ENCODE results near the gene ATP5F1D. TPM values are rescaled to one million over a fixed set of nuclear protein-coding genes. Genes with fewer than 3 reads are reported as not detected.

ATP5F1D gene
- total RNA-seq, 2 donors from 2014 or later: 163 to 215 TPM

- Mint-ChIP-seq H3K27ac (no peak overlapping the region), H3K36me3 (no peaks in the 10 kb centered on the region)
- no peak for ATAC-seq
Observed at GRCh38 chr19:1283207-1283916, 41.8 kb downstream of the ATP5F1D start.

DNA sequence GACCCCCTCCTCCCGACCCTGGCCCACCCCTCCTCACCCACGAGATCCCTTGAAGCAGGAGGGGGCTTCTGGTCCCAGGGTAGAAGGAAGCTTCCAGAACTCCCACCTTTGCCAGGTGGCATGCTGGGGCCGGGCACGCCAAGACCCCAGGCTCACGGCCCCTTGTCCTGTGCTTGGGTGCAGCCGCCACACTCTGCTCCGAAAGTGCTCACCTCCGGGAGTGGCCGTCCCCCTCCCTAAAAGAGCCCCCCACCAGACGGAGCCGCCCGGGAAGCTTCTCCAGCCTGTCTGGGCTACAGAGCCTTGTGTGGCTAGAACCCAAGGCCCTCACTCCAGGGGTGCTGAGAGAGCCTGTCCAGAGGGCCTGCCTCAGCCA, 42.4 kb downstream of the ATP5F1D start:
- ATAC-seq (no peak), DNase-seq (ENCODE audit: low spot score) (no peak)
- Mint-ChIP-seq H3K9me3 (no peaks in the 10 kb centered on the region), H3K27me3 (peaks cover 11 to 13% of the 10 kb centered on the region in 2 donors), H3K27ac (no peak overlapping the region), H3K4me1 (ENCODE audit: low read depth in 2 of 2) (peaks cover 11 to 16% of the 10 kb centered on the region in 2 donors), H3K36me3 (no peaks in the 10 kb centered on the region), H3K4me3 (no peak overlapping the region)

More at GRCh38 chr19:1283207-1283916, 41.8 kb downstream of the ATP5F1D start:
- no peak for DNase-seq (ENCODE audit: low spot score)
- Mint-ChIP-seq H3K27me3 (peaks cover 11 to 13% of the 10 kb centered on the region in 2 donors), H3K9me3 (no peaks in the 10 kb centered on the region), H3K4me3 (no peak overlapping the region), H3K4me1 (ENCODE audit: low read depth in 2 of 2) (peaks cover 11 to 16% of the 10 kb centered on the region in 2 donors)

DNA sequence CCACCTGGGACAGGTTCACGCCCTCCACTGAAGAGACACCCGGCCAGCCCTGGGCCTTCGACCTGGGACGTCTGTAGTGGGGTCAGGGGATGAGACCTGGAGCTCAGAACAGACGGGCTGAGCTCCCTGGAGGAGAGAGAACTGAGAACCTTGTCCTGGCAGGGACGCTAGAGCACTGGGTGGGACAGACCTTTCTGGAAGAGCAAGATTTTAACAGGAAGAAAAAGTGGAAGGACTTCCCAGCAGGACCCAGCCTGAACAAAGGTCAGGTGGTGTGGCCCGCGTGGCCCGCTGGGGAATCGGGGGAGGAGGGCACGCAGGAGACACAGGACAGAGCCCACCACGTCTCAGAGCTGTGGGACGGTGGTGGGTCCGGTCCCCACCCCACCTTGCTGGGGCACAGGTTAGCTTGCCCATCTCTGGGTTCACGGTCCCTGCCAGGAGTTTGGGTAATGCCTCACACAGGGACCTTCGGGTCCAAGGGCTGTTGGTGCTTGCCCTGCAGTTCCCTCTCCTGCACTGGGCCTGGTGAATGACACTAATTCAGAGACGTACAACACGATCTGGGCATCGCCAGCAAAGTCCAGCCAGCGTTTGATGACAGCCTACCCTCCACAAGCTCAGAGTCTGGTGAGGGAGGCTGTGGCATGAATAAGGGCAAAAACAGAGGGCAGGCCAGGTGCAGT, 42.9 kb downstream of the ATP5F1D start:
- no peaks in the 10 kb centered on the region for H3K36me3 Mint-ChIP-seq
- no peaks in the 10 kb centered on the region for H3K9me3 Mint-ChIP-seq
- no peak for DNase-seq (ENCODE audit: low spot score)
- H3K27me3 Mint-ChIP-seq: peaks cover 13 to 14% of the 10 kb centered on the region in 2 donors
- no peak overlapping the region for H3K4me3 Mint-ChIP-seq
- ATAC-seq: no peak
- no peak overlapping the region for H3K27ac Mint-ChIP-seq
- H3K4me1 Mint-ChIP-seq (ENCODE audit: low read depth in 2 of 2): peaks cover 11 to 16% of the 10 kb centered on the region in 2 donors

DNA sequence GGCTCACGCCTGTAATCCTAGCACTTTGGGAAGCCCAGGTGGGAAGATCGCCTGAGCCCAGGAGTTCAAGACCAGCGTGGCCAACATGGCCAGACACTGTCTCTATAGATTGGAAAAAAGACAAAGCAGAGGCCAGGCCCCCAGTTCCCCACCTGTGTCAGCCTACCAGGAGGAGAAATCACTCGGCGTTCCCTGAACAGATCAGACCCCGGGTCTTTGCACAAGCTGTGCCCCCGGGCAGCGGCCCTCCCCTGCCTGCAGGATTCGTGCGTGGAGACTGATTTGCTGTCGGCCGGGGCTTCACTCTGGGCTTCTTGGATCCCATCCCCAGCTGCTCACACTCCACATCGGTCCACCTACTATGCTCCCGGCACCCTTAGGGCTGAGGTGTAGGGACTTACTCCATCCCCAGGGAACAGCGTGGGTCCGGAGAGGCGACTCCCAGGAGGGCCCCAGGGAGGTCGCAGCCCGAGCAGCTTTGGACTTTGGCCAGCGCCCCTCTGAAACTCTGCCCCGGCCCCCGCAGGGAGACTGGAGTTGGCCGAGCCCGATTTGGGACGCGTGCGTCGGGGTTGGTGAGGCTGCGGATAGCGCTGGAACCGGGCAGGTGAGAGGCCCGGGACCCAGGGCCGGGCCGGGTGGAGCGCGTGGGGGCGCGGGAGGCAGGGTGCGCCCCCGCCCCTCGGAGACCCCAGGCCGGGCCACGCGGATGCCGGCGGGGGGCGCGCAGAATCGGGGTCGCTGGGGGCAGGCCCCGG, 43.6 kb downstream of the ATP5F1D start:
- peaks cover 13 to 14% of the 10 kb centered on the region in 2 donors for H3K27me3 Mint-ChIP-seq
- DNase-seq (ENCODE audit: low spot score) (no peak), ATAC-seq (no peak)
- H3K4me1 Mint-ChIP-seq (ENCODE audit: low read depth in 2 of 2): peaks cover 4 to 10% of the 10 kb centered on the region in 2 donors
- no peak overlapping the region for H3K4me3 Mint-ChIP-seq
- no peaks in the 10 kb centered on the region for H3K36me3 Mint-ChIP-seq
- H3K27ac Mint-ChIP-seq: no peak overlapping the region
- no peaks in the 10 kb centered on the region for H3K9me3 Mint-ChIP-seq

DNA sequence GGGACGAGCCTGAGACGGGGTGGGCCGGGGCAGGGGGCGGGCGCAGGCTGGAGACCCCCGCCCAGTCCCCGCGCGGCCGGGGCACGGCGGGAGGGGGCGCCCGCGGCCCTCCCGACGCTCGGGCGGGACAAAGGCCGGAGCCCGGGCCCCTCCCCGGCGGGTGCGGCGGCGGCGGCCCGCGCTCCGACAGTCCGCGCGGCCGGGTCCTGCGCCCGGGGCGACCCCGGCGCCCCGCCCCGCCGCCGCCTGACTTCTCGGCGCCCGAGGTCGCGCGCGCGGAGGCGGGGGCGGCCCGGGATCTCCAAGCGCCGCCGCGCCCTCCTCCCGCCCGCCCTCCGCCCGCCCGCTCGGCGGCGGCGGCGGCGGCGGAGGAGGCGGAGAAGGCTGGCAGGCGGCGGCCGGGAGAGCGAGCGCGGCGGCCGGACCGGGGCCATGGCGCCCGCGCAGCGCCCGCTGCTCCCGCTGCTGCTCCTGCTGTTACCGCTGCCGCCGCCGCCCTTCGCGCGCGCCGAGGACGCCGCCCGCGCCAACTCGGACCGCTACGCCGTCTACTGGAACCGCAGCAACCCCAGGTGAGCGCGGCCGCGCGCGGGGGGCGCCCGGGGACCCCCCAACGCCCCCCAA, 44.3 kb downstream of the ATP5F1D start, which contains the start of gene EFNA2:
TSS of gene EFNA2 (plus strand) at position 137 of the 624 bp plus-strand sequence. CDS start at position 433, 296 bp downstream.
- no peak within 1 kb of the TSS for H3K27ac Mint-ChIP-seq
- DNase-seq (ENCODE audit: low spot score) (no peak), ATAC-seq (no peak)
- H3K9me3 Mint-ChIP-seq: no peaks in the 10 kb centered on the region
- no peaks in the 10 kb centered on the region for H3K36me3 Mint-ChIP-seq
- peaks cover 13 to 14% of the 10 kb centered on the region in 2 donors for H3K27me3 Mint-ChIP-seq
- H3K4me1 Mint-ChIP-seq (ENCODE audit: low read depth in 2 of 2): peaks cover 0 to 8% of the 10 kb centered on the region in 2 donors
- H3K4me3 Mint-ChIP-seq: peak within 1 kb of the TSS; percentile 48

- Mint-ChIP-seq H3K27ac (no peak overlapping the region), H3K27me3 (peaks cover 13 to 14% of the 10 kb centered on the region in 2 donors), H3K4me3 (peak overlapping the region; percentile 48), H3K9me3 (no peaks in the 10 kb centered on the region), H3K36me3 (no peaks in the 10 kb centered on the region), H3K4me1 (ENCODE audit: low read depth in 2 of 2) (peaks cover 0 to 8% of the 10 kb centered on the region in 2 donors)
- ATAC-seq: no peak
- no peak for DNase-seq (ENCODE audit: low spot score)
Observed at GRCh38 chr19:1286487-1287353, 45.2 kb downstream of the ATP5F1D start.

- no peak for DNase-seq (ENCODE audit: low spot score)
- ATAC-seq: no peak
- Mint-ChIP-seq H3K4me3 (no peak overlapping the region), H3K27ac (no peak overlapping the region), H3K27me3 (peaks cover 13 to 18% of the 10 kb centered on the region in 2 donors), H3K4me1 (ENCODE audit: low read depth in 2 of 2) (peaks cover 0 to 8% of the 10 kb centered on the region in 2 donors), H3K9me3 (no peaks in the 10 kb centered on the region), H3K36me3 (no peaks in the 10 kb centered on the region)
Observed at GRCh38 chr19:1287354-1288225, 46.0 kb downstream of the ATP5F1D start.

DNA sequence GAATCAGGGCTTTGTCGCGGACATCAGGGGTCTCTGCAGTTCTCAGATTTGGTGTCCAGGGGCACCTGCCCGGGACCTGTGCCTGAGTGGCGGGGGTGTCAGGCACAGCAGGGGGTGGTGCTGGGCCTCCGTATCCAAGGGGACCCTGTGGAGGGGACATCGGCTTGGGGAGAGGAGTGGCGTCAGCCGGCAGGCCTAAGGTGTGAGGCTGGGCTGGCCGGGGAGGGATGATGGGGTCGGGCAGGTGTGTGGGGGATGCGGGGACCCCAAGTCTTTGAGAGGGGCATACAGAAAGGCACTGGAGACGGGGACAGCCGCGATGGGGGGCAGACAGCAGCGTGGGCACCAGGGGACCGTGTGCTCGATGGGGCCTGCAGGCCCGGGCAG, 46.7 kb downstream of the ATP5F1D start:
- Mint-ChIP-seq H3K27ac (no peak overlapping the region), H3K9me3 (no peaks in the 10 kb centered on the region), H3K4me1 (ENCODE audit: low read depth in 2 of 2) (peaks cover 0 to 8% of the 10 kb centered on the region in 2 donors), H3K4me3 (no peak overlapping the region), H3K27me3 (peaks cover 13 to 19% of the 10 kb centered on the region in 2 donors), H3K36me3 (no peaks in the 10 kb centered on the region)
- DNase-seq (ENCODE audit: low spot score) (no peak), ATAC-seq (no peak)

GRCh38 chr19:1288833-1289685, 47.5 kb downstream of the ATP5F1D start:
- no peaks in the 10 kb centered on the region for H3K9me3 Mint-ChIP-seq
- H3K4me1 Mint-ChIP-seq (ENCODE audit: low read depth in 2 of 2): peaks cover 0 to 8% of the 10 kb centered on the region in 2 donors
- H3K27ac Mint-ChIP-seq: no peak overlapping the region
- H3K36me3 Mint-ChIP-seq: no peaks in the 10 kb centered on the region
- DNase-seq (ENCODE audit: low spot score) (no peak), ATAC-seq (peak in 1 of 2 donors; percentile 1)
- H3K4me3 Mint-ChIP-seq: no peak overlapping the region
- H3K27me3 Mint-ChIP-seq: peaks cover 11 to 18% of the 10 kb centered on the region in 2 donors

- Mint-ChIP-seq H3K36me3 (no peaks in the 10 kb centered on the region), H3K27ac (no peak overlapping the region), H3K4me3 (no peak overlapping the region), H3K4me1 (ENCODE audit: low read depth in 2 of 2) (peaks cover 0 to 6% of the 10 kb centered on the region in 2 donors), H3K9me3 (no peaks in the 10 kb centered on the region), H3K27me3 (peaks cover 5 to 16% of the 10 kb centered on the region in 2 donors)
- ATAC-seq (no peak), DNase-seq (ENCODE audit: low spot score) (no peak)
Observed at GRCh38 chr19:1289686-1290025, 48.1 kb downstream of the ATP5F1D start.

- H3K4me1 Mint-ChIP-seq (ENCODE audit: low read depth in 2 of 2): peaks cover 0 to 5% of the 10 kb centered on the region in 2 donors
- no peak overlapping the region for H3K4me3 Mint-ChIP-seq
- ATAC-seq (no peak), DNase-seq (ENCODE audit: low spot score) (no peak)
- H3K36me3 Mint-ChIP-seq: no peaks in the 10 kb centered on the region
- no peak overlapping the region for H3K27ac Mint-ChIP-seq
- H3K27me3 Mint-ChIP-seq: peaks cover 0 to 13% of the 10 kb centered on the region in 2 donors
- no peaks in the 10 kb centered on the region for H3K9me3 Mint-ChIP-seq
Observed at GRCh38 chr19:1290196-1290702, 48.7 kb downstream of the ATP5F1D start.
